KG1 (cell line): ENCODE results near the gene KIRREL3.

Source experiments
- DNase-seq: peaks from one replicate; lab custom pipeline; 2025; lab: John Stamatoyannopoulos, UW

KIRREL3 gene

GRCh38 chr11:127000291-127000968 lies at the start of gene KIRREL3:
TSS of gene KIRREL3 (minus strand) at chr11:127000770.
- no peak for DNase-seq

- no peak for DNase-seq
These were observed 49.6 kb upstream of the KIRREL3 start for GRCh38 chr11:127050186-127050585.

- DNase-seq, result no peak
These were observed 48.9 kb upstream of the KIRREL3 start for GRCh38 chr11:127049486-127049885.

GRCh38 chr11:127044535-127044934 lies 44.0 kb upstream of the KIRREL3 start:
- no peak for DNase-seq

- DNase-seq, result no peak
These were observed 41.9 kb upstream of the KIRREL3 start for GRCh38 chr11:127042445-127042844.

- DNase-seq, result no peak
These were observed 39.0 kb upstream of the KIRREL3 start for GRCh38 chr11:127039591-127039990.

- no peak for DNase-seq
These were observed 37.0 kb upstream of the KIRREL3 start for GRCh38 chr11:127037596-127037995.

GRCh38 chr11:127037001-127037400 lies 36.4 kb upstream of the KIRREL3 start:
- DNase-seq, result no peak

GRCh38 chr11:127035824-127036223 lies 35.3 kb upstream of the KIRREL3 start:
- DNase-seq, result no peak

GRCh38 chr11:127034973-127035372 lies 34.4 kb upstream of the KIRREL3 start:
- DNase-seq, result no peak

GRCh38 chr11:127028648-127029047 lies 28.1 kb upstream of the KIRREL3 start:
- DNase-seq, result no peak

GRCh38 chr11:127027789-127028188 lies 27.2 kb upstream of the KIRREL3 start:
- DNase-seq, result no peak

- DNase-seq, result no peak
These were observed 26.4 kb upstream of the KIRREL3 start for GRCh38 chr11:127027000-127027399.

GRCh38 chr11:127023991-127024390 lies 23.4 kb upstream of the KIRREL3 start:
- no peak for DNase-seq

GRCh38 chr11:127018683-127019279 lies 18.2 kb upstream of the KIRREL3 start:
- no peak for DNase-seq

GRCh38 chr11:127017482-127017881 lies 16.9 kb upstream of the KIRREL3 start:
- DNase-seq, result no peak

- no peak for DNase-seq
These were observed 13.0 kb upstream of the KIRREL3 start for GRCh38 chr11:127013550-127013949.

- no peak for DNase-seq
These were observed 5.7 kb upstream of the KIRREL3 start for GRCh38 chr11:127006311-127006710.

GRCh38 chr11:127003260-127003981 lies 2.9 kb upstream of the KIRREL3 start:
- no peak for DNase-seq

GRCh38 chr11:127002669-127003259 lies 2.2 kb upstream of the KIRREL3 start:
- DNase-seq, result no peak

GRCh38 chr11:127000981-127001380 lies 411 bp upstream of the KIRREL3 start:
- DNase-seq, result no peak

- no peak for DNase-seq
These were observed 1.2 kb downstream of the KIRREL3 start for GRCh38 chr11:126999366-126999765.

GRCh38 chr11:126997641-126998040 lies 2.9 kb downstream of the KIRREL3 start:
- DNase-seq, result no peak
